Measurements from ENCODE around the gene TMEM258. TPM values are rescaled to one million over a fixed set of nuclear protein-coding genes. Genes with fewer than 3 reads are reported as not detected.
A peak's percentile ranks its signal among the peaks of the same experiment; 100 is the strongest.

The TMEM258 gene
- total and polyA plus RNA-seq, 2 donors (not counting 1 experiment from before 2014, with no cell fraction given): 65.8 to 130 TPM

GRCh38 chr11:61833926-61834277 is 41.5 kb upstream of the TMEM258 start:
- Histone ChIP-seq H3K36me3 (replicated peaks in 1 of 2; ENCODE audit: control extremely low read depth in 1 of 2, control insufficient read depth in 1 of 2, extremely low read depth in 1 of 2, insufficient read depth in 2 of 2, low read length in 1 of 2) (no peaks in the 10 kb centered on the region), H3K9me3 (ENCODE audit: control extremely low read depth in 1 of 3, control insufficient read depth in 2 of 3, insufficient read depth in 1 of 3, low read length in 2 of 3) (peaks cover 0 to 3% (median 0%) of the 10 kb centered on the region in 3 donors), H3K27me3 (replicated peaks in 1 of 4; ENCODE audit: control extremely low read depth in 1 of 4, control insufficient read depth in 3 of 4, insufficient read depth in 4 of 4, low read length in 3 of 4) (peaks cover 0 to 7% (median 2%) of the 10 kb centered on the region in 4 experiments), H2AFZ (ENCODE audit: insufficient read depth, low read depth, low read length, poor library complexity, severe bottlenecking) (peak overlapping the region; percentile 95), H3K4me1 (ENCODE audit: control insufficient read depth in 2 of 2, insufficient read depth in 2 of 2, low read length in 2 of 2) (peaks cover 23 to 30% of the 10 kb centered on the region in 2 donors), H3K79me2 (ENCODE audit: control insufficient read depth, insufficient read depth, low read length) (no peaks in the 10 kb centered on the region), H4K20me1 (ENCODE audit: control insufficient read depth, insufficient read depth, low read length, poor library complexity, severe bottlenecking) (no peaks in the 10 kb centered on the region), H3K4me2 (replicated peaks; ENCODE audit: low read depth, low read length, poor library complexity, severe bottlenecking) (peak overlapping the region; percentile 67), H3K4me3 (ENCODE audit: control extremely low read depth in 1 of 5, extremely low read depth in 1 of 5, insufficient read depth in 1 of 5, low read depth in 2 of 5, low read length in 4 of 5) (no peak overlapping the region), H3K27ac (ENCODE audit: low read length in 2 of 2) (peak overlapping the region; percentile 2 to 68), H3K9ac (ENCODE audit: low read length) (no peak overlapping the region)
- H3K9me3 Mint-ChIP-seq (ENCODE audit: insufficient read depth): no peaks in the 10 kb centered on the region
- intact Hi-C loops (cut with micrococcal nuclease): no loop called here
- H3K4me1 Mint-ChIP-seq: peaks cover 27% of the 10 kb centered on the region
- no peak for DNase-seq
- no peaks in the 10 kb centered on the region for H3K27me3 Mint-ChIP-seq
- ChIA-PET CTCF (interaction anchor here (0.9 to 2.4 kb wide), 5 partner anchors 36 to 65 kb away, joined by 3 to 6 read pairs (median 4); no protein-coding TSS in a partner anchor), POLR2A (interaction anchor here (1.4 kb wide), 1 partner anchor 17 kb away, joined by 3 read pairs; the partner anchor contains the start of gene FADS1)
- WGBS (ENCODE audit: insufficient coverage): 77% methylated on average over 12 of the region's 12 CpGs
- H3K4me3 Mint-ChIP-seq: peak overlapping the region; percentile 61
- peak overlapping the region; percentile 89 for H3K27ac Mint-ChIP-seq
- TF ChIP-seq CTCF (IDR thresholded peaks at IDR 0.05) (no peak), EZH2 (IDR thresholded peaks at IDR 0.05; ENCODE audit: borderline replicate concordance, insufficient read depth, low read depth, low read length, poor library complexity, severe bottlenecking) (no peak)
- no peak for ATAC-seq (ENCODE audit: low read depth)

GRCh38 chr11:61833471-61833870 is 41.1 kb upstream of the TMEM258 start:
- peak overlapping the region; percentile 95 for H2AFZ ChIP-seq (ENCODE audit: insufficient read depth, low read depth, low read length, poor library complexity, severe bottlenecking)
- H3K4me3 ChIP-seq (ENCODE audit: control extremely low read depth in 1 of 5, extremely low read depth in 1 of 5, insufficient read depth in 1 of 5, low read depth in 2 of 5, low read length in 4 of 5): no peak overlapping the region
- H3K27ac ChIP-seq (ENCODE audit: low read length in 2 of 2): peak overlapping the region in 1 of 2 donors; percentile 68
- no peak for TF ChIP-seq CTCF (IDR thresholded peaks at IDR 0.05)
- TF ChIP-seq EZH2 (IDR thresholded peaks at IDR 0.05; ENCODE audit: borderline replicate concordance, insufficient read depth, low read depth, low read length, poor library complexity, severe bottlenecking): no peak
- H3K9ac ChIP-seq (ENCODE audit: low read length): no peak overlapping the region
- WGBS (ENCODE audit: insufficient coverage): 78% methylated on average over 9 of the region's 11 CpGs
- no peak overlapping the region for H3K4me2 ChIP-seq (replicated peaks; ENCODE audit: low read depth, low read length, poor library complexity, severe bottlenecking)
- POLR2A ChIA-PET: no interaction called here
- H3K27me3 ChIP-seq (replicated peaks in 1 of 4; ENCODE audit: control extremely low read depth in 1 of 4, control insufficient read depth in 3 of 4, insufficient read depth in 4 of 4, low read length in 3 of 4): peaks cover 0 to 11% (median 2%) of the 10 kb centered on the region in 4 experiments
- H3K9me3 Mint-ChIP-seq (ENCODE audit: insufficient read depth): no peaks in the 10 kb centered on the region
- intact Hi-C loops (cut with micrococcal nuclease): no loop called here
- no peaks in the 10 kb centered on the region for H4K20me1 ChIP-seq (ENCODE audit: control insufficient read depth, insufficient read depth, low read length, poor library complexity, severe bottlenecking)
- ATAC-seq (ENCODE audit: low read depth) (peak; percentile 14), DNase-seq (peak; percentile 52)
- H3K79me2 ChIP-seq (ENCODE audit: control insufficient read depth, insufficient read depth, low read length): no peaks in the 10 kb centered on the region
- H3K9me3 ChIP-seq (ENCODE audit: control extremely low read depth in 1 of 3, control insufficient read depth in 2 of 3, insufficient read depth in 1 of 3, low read length in 2 of 3): peaks cover 0 to 3% (median 0%) of the 10 kb centered on the region in 3 donors
- H3K4me1 Mint-ChIP-seq: peaks cover 29% of the 10 kb centered on the region
- no peaks in the 10 kb centered on the region for H3K36me3 ChIP-seq (replicated peaks in 1 of 2; ENCODE audit: control extremely low read depth in 1 of 2, control insufficient read depth in 1 of 2, extremely low read depth in 1 of 2, insufficient read depth in 2 of 2, low read length in 1 of 2)
- CTCF ChIA-PET: interaction anchor here (0.9 to 2.4 kb wide), 3 partner anchors 36 to 46 kb away, joined by 3 to 6 read pairs (median 6); no protein-coding TSS in a partner anchor
- H3K4me1 ChIP-seq (ENCODE audit: control insufficient read depth in 2 of 2, insufficient read depth in 2 of 2, low read length in 2 of 2): peaks cover 24 to 35% of the 10 kb centered on the region in 2 donors
- H3K27ac Mint-ChIP-seq: peak overlapping the region; percentile 89
- no peaks in the 10 kb centered on the region for H3K27me3 Mint-ChIP-seq
- peak overlapping the region; percentile 61 for H3K4me3 Mint-ChIP-seq
